ENCODE data around the gene ABCB11. TPM values are rescaled to one million over a fixed set of nuclear protein-coding genes. Genes with fewer than 3 reads are reported as not detected.

ABCB11 gene
- total RNA-seq, 1 donor from 2014 or later = 0.02 TPM

DNA sequence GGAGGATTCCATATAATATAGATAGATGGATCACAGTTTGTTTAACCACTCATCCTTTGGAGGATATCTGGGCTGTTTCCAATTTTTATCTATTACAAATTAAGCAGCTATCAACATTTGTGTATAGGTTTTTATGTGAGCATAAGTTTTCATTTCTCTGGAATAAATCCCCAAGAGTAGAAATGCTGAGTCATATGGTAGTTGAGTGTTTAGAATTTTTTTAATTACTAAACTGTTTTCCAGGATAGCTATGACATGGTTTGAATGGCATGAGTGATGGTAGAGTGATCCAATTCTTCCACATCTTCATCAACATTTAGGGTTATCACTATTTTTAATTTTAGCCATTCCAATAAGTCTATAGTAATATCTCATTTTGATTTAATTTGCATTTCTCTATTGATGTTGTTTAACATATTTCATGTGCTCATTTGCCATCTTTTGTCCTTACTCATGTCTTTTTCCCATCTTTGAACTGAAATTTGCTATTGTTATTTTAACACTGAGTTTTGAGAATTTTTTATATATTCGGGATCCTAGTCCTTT is 31.4 kb downstream of the ABCB11 start:
- no peak overlapping the region for H3K27ac ChIP-seq (ENCODE audit: low read depth, low read length)
- no peaks in the 10 kb centered on the region for H3K36me3 ChIP-seq (ENCODE audit: insufficient read depth, low read length)
- FAIRE-seq (no peak), DNase-seq (ENCODE audit: low read depth) (peak; percentile 28)
- H3K79me2 ChIP-seq (ENCODE audit: insufficient read depth, low read length) = no peaks in the 10 kb centered on the region
- no peaks in the 10 kb centered on the region for H4K20me1 ChIP-seq (ENCODE audit: insufficient read depth, low read length)
- TF ChIP-seq EZH2 (IDR thresholded peaks at IDR 0.05; ENCODE audit: insufficient read depth, low read length) = no peak
- H3K4me3 ChIP-seq (ENCODE audit: insufficient read depth, low read depth, low read length) = no peak overlapping the region
- H3K9ac ChIP-seq (ENCODE audit: low read length) = no peak overlapping the region
- H3K36me3 Mint-ChIP-seq (ENCODE audit: low read depth, unreplicated experiment) = no peaks in the 10 kb centered on the region
- no peak overlapping the region for H3K4me3 Mint-ChIP-seq (ENCODE audit: unreplicated experiment)
- peak overlapping the region; percentile 45 for H3K27ac Mint-ChIP-seq (ENCODE audit: unreplicated experiment)
- H3K9me3 Mint-ChIP-seq (ENCODE audit: unreplicated experiment) = peaks cover 2% of the 10 kb centered on the region
- peaks cover 57% of the 10 kb centered on the region for H3K4me1 Mint-ChIP-seq (ENCODE audit: low read depth, unreplicated experiment)
- H3K4me2 ChIP-seq (ENCODE audit: low read length) = no peak overlapping the region
- peaks cover 17% of the 10 kb centered on the region for H3K4me1 ChIP-seq (ENCODE audit: insufficient read depth, low read length)
- no peaks in the 10 kb centered on the region for H3K9me3 ChIP-seq (ENCODE audit: insufficient read depth, low read depth, low read length)
- H2AFZ ChIP-seq (ENCODE audit: low read depth, low read length) = no peak overlapping the region
- no peaks in the 10 kb centered on the region for H3K27me3 ChIP-seq (ENCODE audit: insufficient read depth, low read length)
- H3K27me3 Mint-ChIP-seq (ENCODE audit: low read depth, unreplicated experiment) = no peaks in the 10 kb centered on the region

DNA sequence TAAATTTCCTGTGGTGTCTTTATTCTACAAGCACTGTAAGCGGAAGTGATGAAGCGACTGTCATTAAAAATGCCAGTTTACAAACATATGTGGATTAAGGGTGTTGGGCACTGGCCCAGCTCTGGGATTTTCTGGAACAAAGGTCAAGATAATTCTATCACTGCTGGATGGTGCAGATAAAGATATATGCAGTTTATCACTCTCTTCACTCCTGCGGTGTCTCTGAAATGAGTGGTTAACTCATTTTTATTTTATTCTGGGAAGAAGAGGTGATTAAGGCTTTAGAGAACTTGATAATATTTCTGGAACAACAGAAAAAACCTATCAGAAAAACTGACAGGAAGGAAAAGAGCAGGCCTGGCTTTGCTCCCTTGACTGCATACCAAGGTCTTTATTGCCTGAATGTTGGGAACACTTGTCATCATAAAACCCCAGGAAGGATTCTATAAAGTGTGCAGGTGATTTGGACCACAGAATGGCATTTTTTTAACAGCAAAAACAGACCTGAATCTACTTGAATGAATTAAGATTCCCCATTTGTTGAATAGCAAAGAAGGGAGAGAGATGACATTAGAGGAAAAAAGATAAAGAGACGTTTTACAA is 32.4 kb downstream of the ABCB11 start:
- no peak for DNase-seq (ENCODE audit: low read depth)
- no peak overlapping the region for H3K9ac ChIP-seq (ENCODE audit: low read length)
- no peaks in the 10 kb centered on the region for H3K9me3 Mint-ChIP-seq (ENCODE audit: unreplicated experiment)
- no peaks in the 10 kb centered on the region for H3K36me3 ChIP-seq (ENCODE audit: insufficient read depth, low read length)
- H4K20me1 ChIP-seq (ENCODE audit: insufficient read depth, low read length) = no peaks in the 10 kb centered on the region
- peaks cover 57% of the 10 kb centered on the region for H3K4me1 Mint-ChIP-seq (ENCODE audit: low read depth, unreplicated experiment)
- peak overlapping the region; percentile 53 for H3K27ac Mint-ChIP-seq (ENCODE audit: unreplicated experiment)
- H3K4me2 ChIP-seq (ENCODE audit: low read length) = no peak overlapping the region
- no peaks in the 10 kb centered on the region for H3K9me3 ChIP-seq (ENCODE audit: insufficient read depth, low read depth, low read length)
- H3K4me1 ChIP-seq (ENCODE audit: insufficient read depth, low read length) = peaks cover 17% of the 10 kb centered on the region
- H2AFZ ChIP-seq (ENCODE audit: low read depth, low read length) = no peak overlapping the region
- no peaks in the 10 kb centered on the region for H3K27me3 ChIP-seq (ENCODE audit: insufficient read depth, low read length)
- TF ChIP-seq, protein P1, sequence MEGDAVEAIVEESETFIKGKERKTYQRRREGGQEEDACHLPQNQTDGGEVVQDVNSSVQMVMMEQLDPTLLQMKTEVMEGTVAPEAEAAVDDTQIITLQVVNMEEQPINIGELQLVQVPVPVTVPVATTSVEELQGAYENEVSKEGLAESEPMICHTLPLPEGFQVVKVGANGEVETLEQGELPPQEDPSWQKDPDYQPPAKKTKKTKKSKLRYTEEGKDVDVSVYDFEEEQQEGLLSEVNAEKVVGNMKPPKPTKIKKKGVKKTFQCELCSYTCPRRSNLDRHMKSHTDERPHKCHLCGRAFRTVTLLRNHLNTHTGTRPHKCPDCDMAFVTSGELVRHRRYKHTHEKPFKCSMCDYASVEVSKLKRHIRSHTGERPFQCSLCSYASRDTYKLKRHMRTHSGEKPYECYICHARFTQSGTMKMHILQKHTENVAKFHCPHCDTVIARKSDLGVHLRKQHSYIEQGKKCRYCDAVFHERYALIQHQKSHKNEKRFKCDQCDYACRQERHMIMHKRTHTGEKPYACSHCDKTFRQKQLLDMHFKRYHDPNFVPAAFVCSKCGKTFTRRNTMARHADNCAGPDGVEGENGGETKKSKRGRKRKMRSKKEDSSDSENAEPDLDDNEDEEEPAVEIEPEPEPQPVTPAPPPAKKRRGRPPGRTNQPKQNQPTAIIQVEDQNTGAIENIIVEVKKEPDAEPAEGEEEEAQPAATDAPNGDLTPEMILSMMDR (IDR thresholded peaks at IDR 0.05; ENCODE audit: insufficient read depth, low read depth, low read length) = no peak
- TF ChIP-seq EZH2 (IDR thresholded peaks at IDR 0.05; ENCODE audit: insufficient read depth, low read length) = no peak
- no peak for FAIRE-seq
- H3K36me3 Mint-ChIP-seq (ENCODE audit: low read depth, unreplicated experiment) = no peaks in the 10 kb centered on the region
- H3K79me2 ChIP-seq (ENCODE audit: insufficient read depth, low read length) = no peaks in the 10 kb centered on the region
- no peak overlapping the region for H3K27ac ChIP-seq (ENCODE audit: low read depth, low read length)
- H3K4me3 Mint-ChIP-seq (ENCODE audit: unreplicated experiment) = no peak overlapping the region
- H3K27me3 Mint-ChIP-seq (ENCODE audit: low read depth, unreplicated experiment) = no peaks in the 10 kb centered on the region
- H3K4me3 ChIP-seq (ENCODE audit: insufficient read depth, low read depth, low read length) = no peak overlapping the region

DNA sequence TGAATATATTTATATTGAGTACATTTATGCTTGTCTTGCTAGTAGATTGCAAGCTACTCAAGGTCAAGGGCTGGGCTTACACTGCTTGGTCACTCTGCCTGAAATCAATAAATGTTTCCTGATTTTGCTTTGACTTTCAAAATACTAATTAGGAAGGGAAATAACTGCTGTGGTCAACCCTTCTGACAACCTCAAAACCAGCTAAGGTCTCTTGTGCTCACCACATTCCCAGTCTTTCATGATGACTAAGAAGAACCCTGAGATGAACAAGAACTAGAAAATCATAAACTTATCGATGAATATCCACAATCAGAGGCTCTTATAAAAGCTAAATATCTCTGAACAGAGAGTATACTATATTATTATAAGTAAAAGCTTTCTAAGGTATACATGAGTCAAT is 33.3 kb downstream of the ABCB11 start:
- no peak for FAIRE-seq

More for the DNA sequence above, 33.3 kb downstream of the ABCB11 start:
- Histone ChIP-seq H3K4me3 (ENCODE audit: insufficient read depth, low read depth, low read length) (no peak overlapping the region), H4K20me1 (ENCODE audit: insufficient read depth, low read length) (no peaks in the 10 kb centered on the region), H3K27me3 (ENCODE audit: insufficient read depth, low read length) (no peaks in the 10 kb centered on the region), H3K36me3 (ENCODE audit: insufficient read depth, low read length) (no peaks in the 10 kb centered on the region), H3K4me2 (ENCODE audit: low read length) (no peak overlapping the region), H3K79me2 (ENCODE audit: insufficient read depth, low read length) (no peaks in the 10 kb centered on the region), H3K4me1 (ENCODE audit: insufficient read depth, low read length) (peaks cover 19% of the 10 kb centered on the region), H3K9me3 (ENCODE audit: insufficient read depth, low read depth, low read length) (no peaks in the 10 kb centered on the region), H3K9ac (ENCODE audit: low read length) (no peak overlapping the region), H2AFZ (ENCODE audit: low read depth, low read length) (no peak overlapping the region), H3K27ac (ENCODE audit: low read depth, low read length) (no peak overlapping the region)
- Mint-ChIP-seq H3K27me3 (ENCODE audit: low read depth, unreplicated experiment) (no peaks in the 10 kb centered on the region), H3K9me3 (ENCODE audit: unreplicated experiment) (no peaks in the 10 kb centered on the region), H3K27ac (ENCODE audit: unreplicated experiment) (peak overlapping the region; percentile 15), H3K4me1 (ENCODE audit: low read depth, unreplicated experiment) (peaks cover 60% of the 10 kb centered on the region), H3K4me3 (ENCODE audit: unreplicated experiment) (no peak overlapping the region), H3K36me3 (ENCODE audit: low read depth, unreplicated experiment) (no peaks in the 10 kb centered on the region)
- TF ChIP-seq, protein P1 (IDR thresholded peaks at IDR 0.05; ENCODE audit: insufficient read depth, low read depth, low read length) = no peak
- no peak for TF ChIP-seq EZH2 (IDR thresholded peaks at IDR 0.05; ENCODE audit: insufficient read depth, low read length)
- peak; percentile 76 for DNase-seq (ENCODE audit: low read depth)
